Activated CD4-positive, alpha-beta T cell treated with anti-CD3 and anti-CD28 coated beads for 1 hour (primary cell): Measurements from ENCODE around the gene GIT2.
"Not testable (repeated sequence)": the region's sequence is repeated elsewhere in the genome, so short reads cannot be mapped to it uniquely, and the experiment has no call there.

Experiments
- DNase-seq: peaks from one replicate; pipeline ENCODE4 v3.0.0-alpha.2; 2020

GIT2 gene

DNA sequence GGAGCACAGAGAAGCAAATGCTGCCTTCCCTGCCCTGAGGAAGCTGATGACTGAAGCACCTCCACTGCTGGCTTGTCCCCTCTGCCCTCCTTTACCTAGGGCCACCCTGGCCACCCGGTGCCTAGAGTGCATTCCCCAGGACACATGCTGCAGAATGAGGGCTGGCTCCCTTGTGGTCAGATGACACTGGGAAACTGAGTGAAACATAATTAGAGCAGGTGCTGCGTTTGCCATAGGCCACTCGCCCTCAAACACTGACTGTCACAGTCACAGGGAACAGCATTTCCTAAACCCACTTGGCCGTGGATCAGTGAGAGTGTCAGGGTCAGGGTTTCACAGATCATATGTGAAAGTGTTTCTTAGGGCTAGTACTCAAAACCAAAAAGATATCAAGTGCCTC lies 80.1 kb downstream of the GIT2 start:
- DNase-seq, result no peak

- DNase-seq, result no peak
Observed at GRCh38 chr12:109915171-109916040, 80.8 kb downstream of the GIT2 start.

GRCh38 chr12:109914461-109914860 lies 81.7 kb downstream of the GIT2 start:
- no peak for DNase-seq

DNA sequence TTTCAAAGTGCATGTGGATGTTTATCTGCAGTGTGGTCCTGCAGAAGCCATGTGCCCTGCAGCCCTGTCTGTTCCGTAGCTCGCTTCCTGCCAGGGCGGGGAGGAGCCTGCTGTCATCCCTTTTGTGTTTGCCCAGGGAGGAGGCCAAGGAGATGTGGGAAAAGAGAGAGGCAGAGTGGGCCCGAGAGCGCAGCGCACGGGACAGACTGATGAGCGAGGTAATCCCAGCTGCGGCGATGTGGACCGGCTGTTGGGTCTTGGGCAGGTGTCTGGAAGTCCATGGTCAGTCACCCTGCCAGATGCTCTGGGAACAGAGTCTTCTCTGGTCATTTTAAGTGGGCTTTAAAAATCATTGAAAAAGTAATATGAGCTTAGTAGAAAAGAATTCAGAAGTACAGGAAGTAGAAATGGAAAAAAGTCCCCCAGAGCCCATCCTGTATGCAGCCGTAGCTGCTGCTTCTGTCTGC lies 83.3 kb downstream of the GIT2 start:
- DNase-seq, result no peak

- DNase-seq, result no peak
Observed at GRCh38 chr12:109910969-109911348, 85.2 kb downstream of the GIT2 start.

- no peak for DNase-seq
Observed at GRCh38 chr12:109910254-109910968, 85.8 kb downstream of the GIT2 start.

DNA sequence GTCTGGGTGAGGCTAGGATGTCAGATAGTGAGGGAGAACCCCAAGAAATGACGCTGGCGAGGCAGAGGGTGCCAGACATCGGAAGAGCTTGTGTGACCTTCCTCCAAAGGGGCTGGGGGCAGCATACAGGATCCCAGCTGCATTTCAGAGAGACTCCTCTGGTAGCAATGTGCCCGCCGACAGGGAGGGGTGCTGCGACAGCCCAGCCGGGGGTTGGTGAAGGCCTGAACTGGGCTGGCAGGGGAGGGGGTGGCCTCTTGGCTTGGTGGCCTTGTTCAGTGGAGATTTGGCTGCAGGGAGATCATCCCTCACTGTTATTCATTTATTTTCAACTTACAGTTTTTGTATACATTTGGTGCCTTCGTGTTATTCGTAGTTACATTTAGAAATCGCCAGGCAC lies 90.9 kb downstream of the GIT2 start:
- no peak for DNase-seq

- DNase-seq, result no peak
Observed at GRCh38 chr12:109902891-109903418, 93.2 kb downstream of the GIT2 start.

GRCh38 chr12:109900752-109901580 lies 95.2 kb downstream of the GIT2 start:
- DNase-seq, result no peak

- peak; percentile 61 for DNase-seq
Observed at GRCh38 chr12:109899783-109900751, 96.1 kb downstream of the GIT2 start, which contains the start of gene TCHP. Gene TCHP (plus strand): TSS chr12:109900274. CDS start chr12:109903027, 2,753 bp downstream.

DNA sequence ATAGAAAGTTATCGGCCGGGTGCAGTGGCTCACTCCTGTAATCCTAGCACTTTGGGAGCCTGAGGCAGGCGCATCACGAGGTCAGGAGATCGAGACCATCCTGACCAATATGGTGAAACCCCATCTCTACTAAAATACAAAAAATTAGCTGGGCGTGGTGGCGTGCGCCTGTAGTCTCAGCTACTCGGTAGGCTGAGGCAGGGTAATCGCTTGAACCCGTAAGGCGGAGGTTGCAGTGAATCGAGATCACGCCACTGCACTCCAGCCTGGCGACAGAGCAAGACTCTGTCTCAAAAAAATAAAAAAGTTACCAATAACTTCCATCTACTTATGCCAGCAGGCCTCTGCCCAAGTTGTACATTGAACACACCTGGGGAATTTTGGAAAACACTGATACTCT lies 96.8 kb downstream of the GIT2 start:
- DNase-seq, result not testable (repeated sequence)

DNA sequence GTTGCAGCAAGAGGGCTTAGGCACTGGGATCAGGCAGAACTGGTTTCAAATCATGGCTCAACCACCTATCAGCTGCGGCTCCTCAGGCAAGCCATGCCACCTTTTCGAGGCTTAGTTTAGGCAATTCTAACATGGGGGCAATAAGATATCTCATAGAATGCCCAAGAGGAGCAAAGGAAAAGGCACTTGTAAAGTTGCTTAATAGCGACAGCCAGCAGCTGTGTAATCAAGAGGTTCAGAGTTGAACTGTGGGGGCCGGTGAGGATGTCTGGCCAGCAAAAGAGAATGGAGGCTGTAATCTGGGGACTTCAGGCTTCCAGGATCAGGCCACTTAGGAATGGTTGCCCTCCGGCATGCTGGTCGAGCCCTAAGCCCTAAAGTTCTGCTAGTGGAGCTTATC lies 99.1 kb downstream of the GIT2 start:
- DNase-seq, result no peak

- no peak for DNase-seq
Observed at GRCh38 chr12:109896188-109896587, 100.0 kb downstream of the GIT2 start.

DNA sequence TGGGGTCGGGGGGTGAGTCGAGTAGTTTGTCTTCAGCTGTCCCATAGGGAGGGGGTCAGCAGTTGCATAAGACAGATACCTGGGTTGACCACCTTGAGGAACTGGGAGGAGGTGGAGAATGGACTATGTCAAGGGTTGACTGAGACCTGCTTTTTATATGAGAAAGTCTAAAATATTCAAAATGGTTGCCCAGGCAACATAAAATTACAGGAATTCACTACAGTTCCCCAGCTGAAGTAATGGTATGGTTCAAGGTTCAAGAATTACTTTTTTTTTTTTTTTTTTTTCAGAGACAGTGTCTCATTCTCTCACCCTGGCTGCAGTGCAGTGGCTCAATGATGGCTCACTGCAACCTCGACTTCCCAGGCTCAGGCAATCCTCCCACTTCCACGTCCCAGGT lies 101.2 kb downstream of the GIT2 start:
- no peak for DNase-seq

GRCh38 chr12:109893261-109893995 lies 102.7 kb downstream of the GIT2 start:
- no peak for DNase-seq

- DNase-seq, result no peak
Observed at GRCh38 chr12:109892748-109893147, 103.4 kb downstream of the GIT2 start.

GRCh38 chr12:109892165-109892715 lies 103.9 kb downstream of the GIT2 start:
- no peak for DNase-seq

- DNase-seq, result not testable (repeated sequence)
Observed at GRCh38 chr12:109891731-109892130, 104.4 kb downstream of the GIT2 start.

DNA sequence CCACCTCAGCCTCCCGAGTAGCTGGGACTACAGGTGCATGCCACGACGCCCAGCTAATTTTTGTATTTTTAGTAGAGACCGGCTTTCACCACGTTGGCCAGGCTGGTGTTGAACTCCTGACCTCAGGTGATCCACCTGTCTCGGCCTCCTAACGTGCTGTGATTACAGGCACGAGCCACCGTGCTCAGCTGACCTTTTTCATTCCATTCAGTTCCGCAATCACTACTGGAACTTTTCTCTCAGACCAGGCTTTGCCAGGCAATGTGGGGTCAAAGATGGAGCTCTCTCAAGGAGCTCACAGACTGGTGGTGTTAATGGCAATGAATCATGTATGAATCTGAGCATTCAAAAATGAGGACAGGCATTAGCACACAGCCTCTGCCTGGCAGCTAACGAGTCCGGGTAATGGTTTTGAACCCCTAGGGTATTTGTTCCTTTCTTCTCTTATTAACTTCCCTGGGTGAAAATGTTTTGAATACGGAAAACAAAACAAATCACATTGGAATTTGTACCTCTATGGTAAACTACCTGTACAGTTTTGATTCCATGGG lies 105.5 kb downstream of the GIT2 start:
- no peak for DNase-seq
